A375 (cell line): ENCODE data around the gene BEND7. TPM values are rescaled to one million over a fixed set of nuclear protein-coding genes. Genes with fewer than 3 reads are reported as not detected.

Experiments used
- small RNA-seq: library from RNA; depleted of rRNA; stranded (forward); fragments of <200 nt; gene quantifications from one replicate; pipeline ENCODE3, GENCODE V24; 2014
- total RNA-seq: library from RNA; depleted of rRNA; stranded (reverse); fragments of >200 nt; shearing (Covaris generic); gene quantifications from 2 replicates; pipeline ENCODE4 v1.2.3, GENCODE V29; 2014; rRNA removed

Gene BEND7
- 5.4 and 6.7 TPM in 2 replicates for total RNA-seq

DNA sequence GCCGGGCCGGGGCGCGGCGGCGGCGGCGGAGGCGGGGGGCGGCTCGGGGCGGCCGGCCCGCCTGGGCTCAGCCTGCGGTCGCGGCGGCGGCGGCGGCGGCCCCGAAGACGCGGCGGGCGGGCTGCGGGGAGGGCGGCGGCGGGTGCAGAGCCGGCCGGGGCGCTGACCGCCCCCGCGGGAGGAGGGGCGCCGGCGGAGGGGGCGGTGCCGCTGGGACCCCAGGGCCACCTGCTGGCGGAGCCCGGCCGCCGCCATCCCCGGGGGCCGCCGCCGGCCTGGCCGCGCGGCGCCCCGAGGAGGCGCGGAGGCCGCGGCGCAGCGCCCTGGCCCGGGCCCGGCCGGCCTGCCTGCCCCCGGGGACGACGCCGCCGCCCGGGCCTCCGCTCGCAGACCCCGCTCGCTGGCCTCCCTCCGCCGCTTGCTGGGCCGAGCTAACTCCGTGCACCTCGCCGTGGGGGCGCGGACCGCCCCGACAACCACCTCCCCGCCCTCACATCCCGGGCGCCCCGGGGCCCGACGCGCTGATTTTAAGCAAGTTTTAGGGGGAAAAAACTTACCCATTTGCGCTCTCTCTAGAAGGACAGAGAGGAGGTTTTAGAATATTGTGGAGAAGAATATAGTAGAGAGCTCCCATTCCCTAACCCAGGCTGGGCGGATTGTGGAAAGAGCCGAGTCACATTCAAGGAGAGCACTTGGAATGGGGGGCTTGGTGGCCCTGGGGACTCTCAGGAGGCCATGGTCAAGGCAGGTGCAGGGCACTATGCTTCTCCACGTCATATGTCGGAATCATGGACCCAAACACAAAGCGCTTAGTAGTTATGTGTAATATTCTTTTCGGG, at the start of gene BEND7:
TSS of gene BEND7 (minus strand) at position 140 of the 839 bp plus-strand sequence. CDS start 481 bp downstream, outside the sequence.

Small RNAs within 50 kb of the gene (small RNA-seq; reads per million reads assigned to genes)
- gene RF00019: not detected

Other genes starting within 250 kb of the BEND7 start
- 8.6 and 10.6 TPM in 2 replicates for gene PHYH, start 228.9 kb downstream of the BEND7 start, total RNA-seq
- 35.2 and 39.7 TPM in 2 replicates for gene SEPHS1, start 180.7 kb downstream of the BEND7 start, total RNA-seq
- gene PRPF18, start 58.0 kb upstream of the BEND7 start, total RNA-seq: 25.8 and 39.0 TPM in 2 replicates